NK-92 (cell line): ENCODE results near the gene TRIM17.

Experiments used
- DNase-seq: peaks from one replicate; lab custom pipeline; 2025; ENCODE audit not compliant: unreplicated experiment; lab: John Stamatoyannopoulos, UW

Gene TRIM17

GRCh38 chr1:228402641-228403025, 14.0 kb downstream of the TRIM17 start:
- DNase-seq, result no peak

GRCh38 chr1:228401782-228402640, 14.7 kb downstream of the TRIM17 start:
- no peak for DNase-seq

DNA sequence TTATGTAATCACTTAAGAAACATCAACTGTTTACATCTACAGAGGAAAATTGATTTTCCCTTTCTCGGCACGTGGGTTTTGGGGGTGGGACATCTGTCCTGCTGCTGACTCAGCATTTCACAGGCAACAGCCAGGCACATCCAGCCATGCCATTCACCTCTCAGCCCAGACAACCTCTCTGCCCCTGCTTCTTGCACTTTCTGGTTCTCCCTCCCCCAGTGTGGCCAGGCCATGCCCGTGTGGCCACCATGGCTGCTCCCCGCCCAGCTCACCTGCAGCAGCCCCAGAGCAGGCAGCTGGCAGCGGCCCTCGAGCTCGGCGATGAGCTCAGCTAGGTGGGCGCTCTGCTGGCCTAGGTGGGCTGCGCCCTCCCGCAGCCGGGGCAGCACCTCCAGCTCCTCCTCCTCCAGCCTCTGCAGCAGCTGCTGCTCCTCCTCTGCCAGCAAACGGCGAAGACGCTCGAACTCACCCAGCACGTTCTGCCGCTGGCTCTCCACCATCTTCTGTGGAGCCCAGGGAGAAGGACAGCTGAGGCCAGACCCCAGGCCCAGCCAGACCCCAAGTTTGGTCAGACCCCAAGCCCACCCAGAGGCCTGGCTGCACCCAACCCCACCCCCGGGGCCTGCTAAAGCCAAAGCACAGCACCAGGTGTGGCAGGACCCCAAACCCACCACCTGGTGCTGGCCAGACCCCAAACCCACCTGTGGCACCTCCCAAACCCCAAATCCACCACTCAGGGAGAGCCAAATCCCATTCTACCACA, 15.8 kb downstream of the TRIM17 start:
- DNase-seq, result no peak

- DNase-seq, result no peak
Measured at GRCh38 chr1:228400237-228400651, 16.4 kb downstream of the TRIM17 start.

DNA sequence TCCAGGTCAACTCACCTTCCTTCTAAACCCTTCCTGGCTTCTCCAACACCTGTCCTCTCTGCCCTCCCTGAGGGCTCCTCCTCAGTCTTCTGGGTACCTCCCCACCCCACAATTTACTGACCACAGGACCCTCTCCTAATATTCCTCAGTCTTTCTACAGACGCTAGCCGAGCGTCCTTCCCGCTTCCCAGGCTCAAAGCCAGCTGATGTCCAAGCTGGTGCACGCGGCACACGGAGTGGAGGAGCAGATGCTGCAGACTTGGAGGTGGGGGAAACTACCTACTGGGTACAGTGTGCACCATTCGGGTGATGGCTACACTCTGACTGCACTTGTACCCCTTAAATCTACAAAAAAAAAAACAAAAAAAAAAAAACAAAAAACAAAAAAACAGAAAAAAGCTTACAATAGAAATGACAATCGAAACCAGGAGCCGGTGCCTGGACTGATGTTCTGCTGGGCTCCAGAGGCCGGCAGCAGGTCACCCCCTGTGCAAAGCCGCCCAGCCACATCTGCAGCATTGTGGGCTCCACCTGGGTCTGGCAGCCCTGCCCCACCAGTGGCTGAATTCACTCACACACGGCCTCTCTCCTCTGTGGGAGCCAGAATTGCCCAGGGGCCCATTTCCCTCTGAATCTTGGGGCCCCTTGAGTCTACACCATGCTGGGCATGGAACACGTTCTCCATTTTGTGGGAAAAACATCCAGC, 17.0 kb downstream of the TRIM17 start:
- no peak for DNase-seq

DNA sequence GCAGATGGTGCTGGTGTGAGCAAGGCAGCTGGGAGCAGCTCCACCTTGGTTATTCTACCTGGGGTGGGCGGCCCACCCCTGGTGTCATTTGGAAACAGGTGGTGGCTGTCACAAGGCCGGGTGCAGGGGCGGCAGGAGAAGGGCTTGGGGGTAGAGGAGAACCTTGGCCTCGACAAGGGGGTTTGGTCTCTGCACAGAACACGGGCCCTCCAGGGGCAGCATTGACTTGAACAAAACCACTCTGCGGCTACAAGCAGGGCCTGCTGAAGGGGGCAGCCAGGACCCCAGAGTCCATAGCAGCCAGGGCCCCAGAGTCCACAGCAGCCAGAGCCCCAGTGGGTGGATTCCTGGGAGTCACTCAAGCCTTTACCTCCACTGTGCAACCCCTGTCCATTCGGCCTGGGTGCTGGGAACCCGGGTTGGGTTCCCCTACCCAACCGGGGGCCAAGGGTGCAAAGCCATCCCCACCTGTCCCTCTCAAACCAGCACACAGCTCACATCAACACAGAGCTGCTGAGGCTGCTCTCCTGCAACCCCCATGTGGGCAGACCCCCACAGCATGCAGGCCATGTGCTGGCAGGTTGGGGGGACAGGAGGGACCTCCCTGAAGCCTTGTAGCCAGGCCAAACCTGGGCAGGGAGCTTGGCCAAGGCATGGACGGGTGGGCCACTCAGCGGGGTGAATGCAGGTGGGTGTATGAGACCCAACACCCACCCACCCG, 17.8 kb downstream of the TRIM17 start:
- no peak for DNase-seq

DNA sequence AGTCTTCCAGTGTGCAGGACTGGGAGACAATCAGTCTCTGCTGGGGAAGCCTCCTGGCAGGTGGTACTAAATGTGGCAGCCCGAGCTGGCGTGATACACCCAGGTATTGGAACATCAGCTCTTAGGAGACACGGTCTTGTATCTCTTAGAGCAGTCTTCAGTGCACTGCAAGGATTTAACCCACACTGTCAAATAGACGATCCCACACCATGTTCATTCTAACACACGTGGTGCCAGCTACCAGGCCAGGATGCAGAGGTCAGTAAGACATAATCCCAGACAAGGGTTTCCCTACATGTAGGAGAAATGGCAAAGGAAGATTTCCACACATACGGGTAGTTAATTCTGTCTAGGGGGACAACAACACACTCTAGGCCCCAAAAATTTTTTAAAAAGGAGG, 18.7 kb downstream of the TRIM17 start:
- DNase-seq, result no peak

- no peak for DNase-seq
Measured at GRCh38 chr1:228396770-228397662, 19.6 kb downstream of the TRIM17 start.

- DNase-seq, result no peak
Measured at GRCh38 chr1:228394571-228395394, 21.9 kb downstream of the TRIM17 start.

- DNase-seq, result no peak
Measured at GRCh38 chr1:228393811-228394570, 22.7 kb downstream of the TRIM17 start.

- DNase-seq, result no peak
Measured at GRCh38 chr1:228393268-228393701, 23.4 kb downstream of the TRIM17 start.

DNA sequence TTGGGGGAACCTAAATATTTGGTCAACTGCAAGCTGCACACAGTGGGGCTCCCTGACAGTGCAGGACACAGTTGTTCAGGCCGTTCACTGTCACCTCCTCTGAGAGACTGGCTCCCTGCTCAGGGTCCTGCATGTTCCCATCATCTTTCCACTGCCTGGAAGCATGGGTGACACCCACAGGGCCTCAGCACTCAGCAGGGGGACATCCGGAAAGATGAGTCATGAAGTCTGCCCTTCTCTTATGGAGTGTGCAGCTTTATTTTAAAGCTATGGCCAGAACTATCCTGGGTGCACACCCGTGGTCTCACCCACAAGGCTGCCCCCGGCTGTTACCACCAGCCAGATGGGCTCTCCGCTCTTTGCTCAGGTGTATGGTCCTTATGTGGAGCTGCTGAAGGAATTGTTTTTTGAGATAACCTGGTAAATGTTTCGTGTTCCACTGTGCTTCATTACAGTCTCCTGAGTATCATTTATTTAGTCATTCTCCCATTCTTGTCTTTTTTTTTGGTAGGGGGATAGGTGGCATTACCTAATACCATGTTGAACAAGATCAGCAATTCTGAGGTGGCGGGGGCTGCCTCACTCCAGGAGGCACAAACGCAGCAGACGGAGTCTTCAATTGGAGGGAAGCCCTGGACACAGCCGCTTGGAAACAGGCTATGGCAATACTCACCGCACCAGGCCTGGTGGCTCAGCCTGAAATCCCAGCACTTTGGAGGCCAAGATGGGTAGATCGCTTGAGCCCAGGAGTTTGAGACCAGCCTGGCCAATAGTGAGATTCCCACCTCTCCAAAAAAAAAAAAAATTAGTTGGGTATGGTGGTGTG, 24.3 kb downstream of the TRIM17 start:
- no peak for DNase-seq

- DNase-seq, result no peak
Measured at GRCh38 chr1:228391411-228392020, 25.1 kb downstream of the TRIM17 start.

- no peak for DNase-seq
Measured at GRCh38 chr1:228390649-228391048, 26.0 kb downstream of the TRIM17 start.

GRCh38 chr1:228387321-228387720, 29.3 kb downstream of the TRIM17 start:
- no peak for DNase-seq

- DNase-seq, result no peak
Measured at GRCh38 chr1:228385232-228385631, 31.4 kb downstream of the TRIM17 start.

- DNase-seq, result no peak
Measured at GRCh38 chr1:228383773-228384172, 32.9 kb downstream of the TRIM17 start.
